Progenitor cell of endocrine pancreas (in vitro differentiated cells): Measurements from ENCODE around the gene CDH13. TPM values are rescaled to one million over a fixed set of nuclear protein-coding genes. Genes with fewer than 3 reads are reported as not detected.

Experiments
- DNase-seq: peaks from one replicate; pipeline ENCODE4 v3.0.0; 2021; ENCODE audit warnings: low spot score; ENCODE audit not compliant: unreplicated experiment
- H3K27ac Mint-ChIP-seq: 2 replicates; pipeline ENCODE4 v1.8.0; 2021; ENCODE audit warnings: mild to moderate bottlenecking, moderate library complexity, mixed read lengths
- H3K27me3 Mint-ChIP-seq: 2 replicates; pipeline ENCODE4 v1.8.0; 2021; ENCODE audit warnings: mixed read lengths
- H3K36me3 Mint-ChIP-seq: 2 replicates; pipeline ENCODE4 v1.8.0; 2022; ENCODE audit warnings: mixed read lengths; ENCODE audit not compliant: insufficient read depth
- H3K4me1 Mint-ChIP-seq: 2 replicates; pipeline ENCODE4 v1.8.0; 2021; ENCODE audit warnings: low read depth, mixed read lengths
- H3K4me3 Mint-ChIP-seq: 2 replicates; pipeline ENCODE4 v1.8.0; 2021; ENCODE audit warnings: low read depth, mild to moderate bottlenecking, moderate library complexity, mixed read lengths
- H3K9me3 Mint-ChIP-seq: 2 replicates; pipeline ENCODE4 v1.8.0; 2021; ENCODE audit warnings: low read depth, mixed read lengths
- CTCF ChIP-seq: fragments of 200-600 bp; sonication (generic); IDR thresholded peaks from one replicate; pipeline ENCODE4 v1.5.0; 2021; ENCODE audit warnings: antibody characterized with exemption, mild to moderate bottlenecking; ENCODE audit not compliant: unreplicated experiment
- total RNA-seq: library from RNA; stranded (reverse); gene quantifications from 2 replicates; pipeline ENCODE4 v1.2.1, GENCODE V29; 2021

CDH13 gene
- total RNA-seq, 1 donor from 2014 or later = 0.38 TPM

- H3K9me3 Mint-ChIP-seq = peaks cover 7% of the 10 kb centered on the region
- no peaks in the 10 kb centered on the region for H3K4me1 Mint-ChIP-seq
- no peak overlapping the region for H3K4me3 Mint-ChIP-seq
- no peak for DNase-seq
- no peaks in the 10 kb centered on the region for H3K36me3 Mint-ChIP-seq
- TF ChIP-seq CTCF = no peak
- H3K27me3 Mint-ChIP-seq = no peaks in the 10 kb centered on the region
- H3K27ac Mint-ChIP-seq = no peak overlapping the region
Observed at GRCh38 chr16:82824408-82824807, 197.6 kb downstream of the CDH13 start.

- no peaks in the 10 kb centered on the region for H3K27me3 Mint-ChIP-seq
- H3K9me3 Mint-ChIP-seq = peaks cover 7% of the 10 kb centered on the region
- H3K4me1 Mint-ChIP-seq = no peaks in the 10 kb centered on the region
- H3K36me3 Mint-ChIP-seq = no peaks in the 10 kb centered on the region
- no peak for DNase-seq
- no peak for TF ChIP-seq CTCF
- H3K4me3 Mint-ChIP-seq = no peak overlapping the region
- H3K27ac Mint-ChIP-seq = no peak overlapping the region
Observed at GRCh38 chr16:82829301-82829700, 202.5 kb downstream of the CDH13 start.

GRCh38 chr16:82830944-82831343, 204.2 kb downstream of the CDH13 start:
- Mint-ChIP-seq H3K36me3 (no peaks in the 10 kb centered on the region), H3K4me1 (no peaks in the 10 kb centered on the region)

GRCh38 chr16:82832821-82833220, 206.1 kb downstream of the CDH13 start:
- Mint-ChIP-seq H3K9me3 (no peaks in the 10 kb centered on the region), H3K36me3 (no peaks in the 10 kb centered on the region), H3K27me3 (no peaks in the 10 kb centered on the region), H3K4me1 (no peaks in the 10 kb centered on the region), H3K4me3 (no peak overlapping the region), H3K27ac (no peak overlapping the region)
- no peak for TF ChIP-seq CTCF
- DNase-seq = no peak

More at GRCh38 chr16:82830944-82831343, 204.2 kb downstream of the CDH13 start:
- no peak for TF ChIP-seq CTCF
- Mint-ChIP-seq H3K9me3 (no peaks in the 10 kb centered on the region), H3K4me3 (no peak overlapping the region), H3K27ac (no peak overlapping the region), H3K27me3 (no peaks in the 10 kb centered on the region)
- no peak for DNase-seq

GRCh38 chr16:82833378-82833993, 206.7 kb downstream of the CDH13 start:
- Mint-ChIP-seq H3K4me1 (no peaks in the 10 kb centered on the region), H3K27me3 (no peaks in the 10 kb centered on the region), H3K27ac (no peak overlapping the region)

More at GRCh38 chr16:82833378-82833993, 206.7 kb downstream of the CDH13 start:
- no peak for DNase-seq
- Mint-ChIP-seq H3K4me3 (no peak overlapping the region), H3K36me3 (no peaks in the 10 kb centered on the region), H3K9me3 (no peaks in the 10 kb centered on the region)
- no peak for TF ChIP-seq CTCF
